Mucosa of gallbladder (tissue), 1 donor: ENCODE results near the gene THTPA. TPM values are rescaled to one million over a fixed set of nuclear protein-coding genes. Genes with fewer than 3 reads are reported as not detected.
"Not testable (repeated sequence)": the region's sequence is repeated elsewhere in the genome, so short reads cannot be mapped to it uniquely, and the experiment has no call there.

ENCODE experiments used
- DNase-seq: peaks from one replicate; pipeline ENCODE4 v3.0.0-alpha.2; 2020; ENCODE audit warnings: low spot score
- total RNA-seq: library from RNA; stranded (reverse); gene quantifications from one replicate; pipeline ENCODE4 v1.2.1, GENCODE V29; 2021
- donor health status: DM: no; HTN: no; CAD: no.

Gene THTPA
- total RNA-seq, 1 donor from 2014 or later: 29.1 TPM

GRCh38 chr14:23583761-23584526, 27.9 kb downstream of the THTPA start:
- not testable (repeated sequence) for DNase-seq

- not testable (repeated sequence) for DNase-seq
Measured at GRCh38 chr14:23584527-23585203, 28.6 kb downstream of the THTPA start.

GRCh38 chr14:23588884-23589598, 33.0 kb downstream of the THTPA start:
- DNase-seq: peak; percentile 91

- no peak for DNase-seq
Measured at GRCh38 chr14:23589606-23590005, 33.5 kb downstream of the THTPA start.

- DNase-seq: no peak
Measured at GRCh38 chr14:23590198-23590597, 34.1 kb downstream of the THTPA start.

- DNase-seq: not testable (repeated sequence)
Measured at GRCh38 chr14:23594191-23594590, 38.1 kb downstream of the THTPA start.

- no peak for DNase-seq
Measured at GRCh38 chr14:23600322-23600707, 44.2 kb downstream of the THTPA start.

- no peak for DNase-seq
Measured at GRCh38 chr14:23600806-23601205, 44.7 kb downstream of the THTPA start.

- no peak for DNase-seq
Measured at GRCh38 chr14:23601424-23601823, 45.4 kb downstream of the THTPA start.

- DNase-seq: no peak
Measured at GRCh38 chr14:23601845-23602180, 45.7 kb downstream of the THTPA start.

- DNase-seq: no peak
Measured at GRCh38 chr14:23602181-23603095, 46.4 kb downstream of the THTPA start.

GRCh38 chr14:23603103-23603502, 47.0 kb downstream of the THTPA start:
- DNase-seq: no peak

GRCh38 chr14:23604148-23604547, 48.1 kb downstream of the THTPA start:
- no peak for DNase-seq

- no peak for DNase-seq
Measured at GRCh38 chr14:23604675-23605170, 48.7 kb downstream of the THTPA start.

- DNase-seq: no peak
Measured at GRCh38 chr14:23605931-23606585, 50.0 kb downstream of the THTPA start.

- no peak for DNase-seq
Measured at GRCh38 chr14:23608454-23608853, 52.4 kb downstream of the THTPA start.

- no peak for DNase-seq
Measured at GRCh38 chr14:23609001-23609400, 52.9 kb downstream of the THTPA start.

GRCh38 chr14:23609411-23610089, 53.5 kb downstream of the THTPA start:
- peak; percentile 24 for DNase-seq
